Measurements from ENCODE around the gene AGK.

The AGK gene

GRCh38 chr7:141587304-141587703 is 36.1 kb downstream of the AGK start:
- Mint-ChIP-seq H3K27ac (peak overlapping the region; percentile 98), H3K9me3 (peaks cover 22% of the 10 kb centered on the region), H3K4me3 (peak overlapping the region; percentile 70), H3K4me1 (peaks cover 84% of the 10 kb centered on the region), H3K36me3 (ENCODE audit: low read depth) (peaks cover 77% of the 10 kb centered on the region), H3K27me3 (peaks cover 1% of the 10 kb centered on the region)
- ATAC-seq (no peak), DNase-seq (no peak)

- Mint-ChIP-seq H3K27ac (peak overlapping the region; percentile 36), H3K9me3 (peaks cover 5% of the 10 kb centered on the region), H3K27me3 (peaks cover 1% of the 10 kb centered on the region), H3K4me1 (peaks cover 83% of the 10 kb centered on the region), H3K36me3 (ENCODE audit: low read depth) (peaks cover 72% of the 10 kb centered on the region), H3K4me3 (no peak overlapping the region)
- ATAC-seq: no peak
- no peak for DNase-seq
These were observed 37.7 kb downstream of the AGK start for GRCh38 chr7:141588912-141589311.

- no peak for ATAC-seq
- peaks cover 67% of the 10 kb centered on the region for H3K36me3 Mint-ChIP-seq (ENCODE audit: low read depth)
- H3K4me1 Mint-ChIP-seq: peaks cover 74% of the 10 kb centered on the region
- H3K27ac Mint-ChIP-seq: no peak overlapping the region
- no peak overlapping the region for H3K4me3 Mint-ChIP-seq
- peaks cover 1% of the 10 kb centered on the region for H3K27me3 Mint-ChIP-seq
- no peak for DNase-seq
- H3K9me3 Mint-ChIP-seq: peaks cover 4% of the 10 kb centered on the region
These were observed 38.9 kb downstream of the AGK start for GRCh38 chr7:141590071-141590470.

DNA sequence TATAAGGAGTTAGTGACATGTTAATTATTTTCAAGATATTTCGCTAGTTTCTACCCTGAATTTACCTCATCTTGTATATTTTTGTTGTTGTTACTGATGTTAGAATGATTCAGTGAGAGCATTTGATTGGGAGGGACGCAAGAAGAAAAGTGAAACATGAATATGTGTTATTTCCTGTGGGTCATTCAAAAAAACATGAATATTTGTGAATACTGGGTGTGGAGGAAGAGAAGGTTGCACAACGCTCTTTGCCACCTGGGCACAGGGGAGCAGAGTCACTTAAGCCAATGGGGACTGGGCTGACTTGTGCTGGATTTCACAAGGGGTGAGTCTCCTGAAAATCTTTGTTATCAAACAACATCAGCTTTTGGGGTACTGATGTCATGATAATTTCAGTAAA is 39.5 kb downstream of the AGK start:
- Mint-ChIP-seq H3K9me3 (peaks cover 4% of the 10 kb centered on the region), H3K4me1 (peaks cover 68% of the 10 kb centered on the region), H3K36me3 (ENCODE audit: low read depth) (peaks cover 64% of the 10 kb centered on the region), H3K27me3 (peaks cover 1% of the 10 kb centered on the region), H3K4me3 (no peak overlapping the region), H3K27ac (no peak overlapping the region)
- ATAC-seq: no peak
- DNase-seq: no peak

GRCh38 chr7:141593134-141593533 is 41.9 kb downstream of the AGK start:
- H3K27ac Mint-ChIP-seq: peak overlapping the region; percentile 43
- DNase-seq (no peak), ATAC-seq (peak; percentile 78)
- peaks cover 4% of the 10 kb centered on the region for H3K9me3 Mint-ChIP-seq
- peaks cover 60% of the 10 kb centered on the region for H3K36me3 Mint-ChIP-seq (ENCODE audit: low read depth)
- peaks cover 49% of the 10 kb centered on the region for H3K4me1 Mint-ChIP-seq
- no peaks in the 10 kb centered on the region for H3K27me3 Mint-ChIP-seq
- no peak overlapping the region for H3K4me3 Mint-ChIP-seq

DNA sequence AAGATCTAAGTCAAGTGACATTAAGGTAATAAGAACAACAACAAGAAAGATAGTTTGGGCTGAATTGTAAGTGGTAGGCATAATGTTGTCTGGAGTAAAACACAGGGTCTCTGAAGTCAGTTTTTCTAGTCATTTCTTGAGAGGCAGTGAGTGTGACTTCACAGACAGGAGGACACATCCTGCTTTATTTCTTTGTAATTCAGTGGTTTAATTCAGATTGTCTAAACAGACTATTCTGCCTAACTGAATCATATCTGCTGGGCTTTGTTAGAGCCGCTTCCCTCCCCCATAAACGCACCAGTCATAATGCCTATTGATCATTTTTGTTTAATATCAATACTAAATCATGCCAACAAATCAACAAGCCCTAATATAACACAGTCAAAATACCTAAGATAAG is 46.8 kb downstream of the AGK start:
- DNase-seq (no peak), ATAC-seq (no peak)
- H3K36me3 Mint-ChIP-seq (ENCODE audit: low read depth): peaks cover 75% of the 10 kb centered on the region
- H3K4me3 Mint-ChIP-seq: no peak overlapping the region
- H3K4me1 Mint-ChIP-seq: peaks cover 16% of the 10 kb centered on the region
- peak overlapping the region; percentile 44 for H3K27ac Mint-ChIP-seq
- no peaks in the 10 kb centered on the region for H3K27me3 Mint-ChIP-seq
- no peaks in the 10 kb centered on the region for H3K9me3 Mint-ChIP-seq

DNA sequence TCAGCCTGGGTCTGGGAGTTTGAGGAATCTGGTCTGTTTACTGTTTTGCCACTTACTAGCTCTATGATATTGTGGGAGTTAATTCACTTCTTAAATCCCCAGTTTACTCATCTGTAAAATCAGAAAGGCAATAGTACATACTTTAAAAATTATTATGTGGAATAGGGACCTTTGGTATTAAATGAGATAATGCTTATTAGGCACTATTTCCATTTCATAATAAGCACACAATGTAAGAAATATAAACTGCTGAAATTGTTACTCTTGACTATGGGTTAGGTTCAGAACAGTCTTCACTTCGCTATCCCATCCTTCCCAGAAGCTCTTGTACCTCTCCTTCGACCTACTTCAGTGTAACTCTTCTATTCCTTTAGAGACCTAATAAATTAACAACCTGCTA is 47.2 kb downstream of the AGK start:
- Mint-ChIP-seq H3K9me3 (no peaks in the 10 kb centered on the region), H3K27ac (no peak overlapping the region)

DNA sequence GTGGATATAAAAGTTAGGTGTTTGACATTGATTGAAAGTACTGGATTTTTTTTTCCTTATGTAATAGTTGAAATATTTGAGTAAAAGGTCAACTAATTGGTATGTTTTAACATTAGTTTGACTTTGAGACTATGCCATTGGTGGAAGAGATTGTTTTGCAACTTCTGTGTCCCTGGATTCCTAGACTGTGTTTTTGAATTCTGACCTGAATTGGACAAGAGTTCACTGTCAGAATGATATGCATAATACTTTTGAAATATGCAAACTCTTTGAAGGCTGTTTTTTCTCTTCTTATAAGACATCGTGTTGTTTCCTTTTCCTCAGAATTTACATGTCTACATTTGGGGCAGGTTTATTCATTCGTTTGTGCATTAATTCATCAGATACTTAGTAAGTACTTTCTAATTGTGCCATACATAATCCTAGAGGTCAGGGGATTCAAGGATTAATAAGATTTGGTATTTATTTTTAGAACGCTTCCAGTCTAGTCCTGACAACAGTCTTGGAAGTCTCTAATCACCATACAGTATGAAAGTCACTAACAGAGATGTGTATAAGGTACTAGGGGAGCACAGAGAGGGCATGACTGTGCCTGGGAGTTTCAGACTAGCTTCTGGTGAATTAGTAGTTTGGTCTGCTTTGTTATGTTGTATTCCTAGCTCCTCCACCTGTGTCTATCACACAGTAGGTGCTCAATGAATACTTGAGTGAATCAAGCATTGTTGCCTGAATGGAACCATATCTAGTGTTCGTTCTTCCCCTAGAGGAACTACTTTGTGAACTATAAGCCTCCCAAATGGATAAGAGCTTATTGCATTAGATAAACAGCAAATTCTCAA is 49.2 kb downstream of the AGK start:
- H3K4me1 Mint-ChIP-seq: peaks cover 4% of the 10 kb centered on the region
- H3K27ac Mint-ChIP-seq: no peak overlapping the region
- H3K4me3 Mint-ChIP-seq: no peak overlapping the region
- no peak for ATAC-seq
- no peaks in the 10 kb centered on the region for H3K27me3 Mint-ChIP-seq
- H3K36me3 Mint-ChIP-seq (ENCODE audit: low read depth): peaks cover 72% of the 10 kb centered on the region
- H3K9me3 Mint-ChIP-seq: no peaks in the 10 kb centered on the region
- no peak for DNase-seq

More for the DNA sequence above, 47.2 kb downstream of the AGK start:
- Mint-ChIP-seq H3K4me1 (peaks cover 12% of the 10 kb centered on the region), H3K4me3 (no peak overlapping the region), H3K36me3 (ENCODE audit: low read depth) (peaks cover 75% of the 10 kb centered on the region), H3K27me3 (no peaks in the 10 kb centered on the region)
- ATAC-seq: no peak
- no peak for DNase-seq

DNA sequence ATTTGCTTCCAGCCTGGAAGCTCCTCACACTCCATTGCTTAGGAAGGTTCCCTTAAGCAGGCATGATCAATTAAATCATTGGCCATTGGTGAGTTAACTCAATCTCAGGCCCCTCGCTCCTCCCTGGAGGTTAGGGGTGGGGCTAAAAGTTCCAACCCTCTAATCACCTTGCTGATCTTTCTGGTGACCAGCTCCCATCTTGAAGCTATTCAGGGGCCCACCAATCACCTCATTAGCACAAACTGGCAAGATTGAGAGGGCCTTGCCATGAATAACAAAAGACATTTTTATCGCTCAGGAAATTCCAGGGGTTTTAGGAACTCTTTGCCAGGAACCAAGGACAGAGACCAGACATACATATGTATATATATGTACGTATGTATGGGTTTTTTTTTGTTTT is 58.4 kb downstream of the AGK start:
- H3K9me3 Mint-ChIP-seq: no peaks in the 10 kb centered on the region
- no peak overlapping the region for H3K27ac Mint-ChIP-seq
- DNase-seq (no peak), ATAC-seq (no peak)
- H3K4me1 Mint-ChIP-seq: no peaks in the 10 kb centered on the region
- no peak overlapping the region for H3K4me3 Mint-ChIP-seq
- H3K36me3 Mint-ChIP-seq (ENCODE audit: low read depth): peaks cover 68% of the 10 kb centered on the region
- H3K27me3 Mint-ChIP-seq: no peaks in the 10 kb centered on the region

GRCh38 chr7:141610671-141611070 is 59.5 kb downstream of the AGK start:
- no peak overlapping the region for H3K27ac Mint-ChIP-seq
- no peak overlapping the region for H3K4me3 Mint-ChIP-seq
- H3K36me3 Mint-ChIP-seq (ENCODE audit: low read depth): peaks cover 67% of the 10 kb centered on the region
- H3K27me3 Mint-ChIP-seq: no peaks in the 10 kb centered on the region
- ATAC-seq (no peak), DNase-seq (no peak)
- no peaks in the 10 kb centered on the region for H3K9me3 Mint-ChIP-seq
- H3K4me1 Mint-ChIP-seq: no peaks in the 10 kb centered on the region

DNA sequence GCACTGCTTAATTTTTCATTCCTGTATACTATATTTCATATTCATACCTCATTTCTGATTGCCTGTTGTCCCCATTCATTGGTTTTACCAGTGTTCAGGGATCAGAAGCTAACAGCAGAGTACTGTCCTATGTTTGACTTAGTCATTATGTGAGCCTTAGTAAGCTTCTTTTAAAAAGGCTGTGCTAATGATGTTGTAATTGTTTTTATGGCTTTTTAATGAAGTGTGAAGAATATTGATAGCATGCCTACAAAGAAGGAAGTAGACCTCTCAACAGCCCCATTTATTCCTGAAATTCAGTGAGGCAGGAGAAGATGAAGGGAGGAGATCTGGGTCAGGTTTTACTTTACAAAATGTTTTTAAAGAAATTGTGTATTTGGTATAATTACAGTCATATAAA is 61.7 kb downstream of the AGK start:
- DNase-seq (no peak), ATAC-seq (no peak)
- no peaks in the 10 kb centered on the region for H3K9me3 Mint-ChIP-seq
- no peaks in the 10 kb centered on the region for H3K27me3 Mint-ChIP-seq
- no peak overlapping the region for H3K4me3 Mint-ChIP-seq
- H3K4me1 Mint-ChIP-seq: no peaks in the 10 kb centered on the region
- peak overlapping the region; percentile 37 for H3K27ac Mint-ChIP-seq
- H3K36me3 Mint-ChIP-seq (ENCODE audit: low read depth): peaks cover 64% of the 10 kb centered on the region

DNA sequence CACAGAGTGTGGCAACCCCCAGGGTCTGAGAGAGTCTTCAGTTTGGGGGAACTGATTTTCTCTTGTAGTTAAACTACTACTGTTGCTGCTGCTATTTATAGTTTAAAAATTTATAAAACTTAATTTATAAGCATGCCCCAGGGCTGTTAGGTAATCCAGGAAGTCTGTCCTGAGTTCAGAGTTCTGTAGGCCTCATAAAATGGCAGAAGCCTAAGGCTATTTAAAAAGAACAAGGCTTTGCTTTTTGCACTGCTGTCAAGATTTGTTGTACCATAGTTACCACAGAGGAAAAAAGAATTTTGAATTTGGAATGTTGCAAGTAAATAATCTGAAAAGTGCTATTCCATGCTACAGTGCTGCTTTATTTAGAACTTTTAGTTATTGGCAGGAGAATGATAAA is 66.1 kb downstream of the AGK start:
- Mint-ChIP-seq H3K9me3 (no peaks in the 10 kb centered on the region), H3K4me1 (peaks cover 2% of the 10 kb centered on the region), H3K4me3 (no peak overlapping the region), H3K27ac (no peak overlapping the region), H3K36me3 (ENCODE audit: low read depth) (peaks cover 65% of the 10 kb centered on the region), H3K27me3 (no peaks in the 10 kb centered on the region)
- ATAC-seq (no peak), DNase-seq (no peak)

DNA sequence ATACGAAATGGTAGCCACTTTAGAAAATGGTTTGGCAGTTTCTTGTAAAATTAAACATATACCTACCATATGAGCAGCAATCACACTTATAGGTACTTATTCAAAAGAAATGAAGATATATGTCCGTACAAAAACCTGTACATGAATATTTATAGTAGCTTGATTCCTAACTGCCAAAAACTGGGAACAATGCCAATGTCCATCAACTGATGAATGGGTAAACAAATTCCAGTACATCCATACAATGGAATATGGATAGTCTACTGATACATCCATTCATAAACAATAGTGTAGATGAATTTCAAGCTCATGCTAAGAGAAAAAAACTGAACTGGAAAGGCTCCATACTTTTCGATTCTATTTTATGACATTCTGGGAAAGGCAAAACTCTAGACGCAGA is 68.5 kb downstream of the AGK start:
- H3K36me3 Mint-ChIP-seq (ENCODE audit: low read depth): peaks cover 73% of the 10 kb centered on the region
- H3K27ac Mint-ChIP-seq: no peak overlapping the region
- no peaks in the 10 kb centered on the region for H3K9me3 Mint-ChIP-seq
- no peak overlapping the region for H3K4me3 Mint-ChIP-seq
- peaks cover 2% of the 10 kb centered on the region for H3K4me1 Mint-ChIP-seq
- no peaks in the 10 kb centered on the region for H3K27me3 Mint-ChIP-seq
- DNase-seq: no peak
- no peak for ATAC-seq

- Mint-ChIP-seq H3K27me3 (no peaks in the 10 kb centered on the region), H3K4me1 (peaks cover 2% of the 10 kb centered on the region), H3K27ac (no peak overlapping the region), H3K4me3 (no peak overlapping the region), H3K9me3 (no peaks in the 10 kb centered on the region), H3K36me3 (ENCODE audit: low read depth) (peaks cover 76% of the 10 kb centered on the region)
- ATAC-seq: no peak
- DNase-seq: no peak
These were observed 73.6 kb downstream of the AGK start for GRCh38 chr7:141624763-141625162.

DNA sequence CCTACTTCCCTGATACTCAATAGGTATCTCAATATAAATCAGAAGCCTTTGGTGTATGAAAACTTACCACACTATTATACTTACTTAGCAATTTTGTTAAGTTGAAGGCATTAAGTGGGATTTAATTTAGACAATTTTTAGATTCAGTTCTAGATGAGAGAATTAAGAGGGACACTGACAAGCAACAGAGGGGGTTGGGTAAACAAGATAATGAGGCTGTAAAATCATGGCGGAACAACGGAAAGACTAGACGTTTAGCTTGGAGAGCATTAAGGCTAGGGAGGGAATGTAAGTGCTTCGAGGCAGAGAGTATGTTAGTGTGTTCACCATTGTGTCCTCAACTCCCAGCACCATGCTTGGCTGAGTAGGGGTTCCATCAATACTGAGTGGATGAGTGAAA is 79.4 kb downstream of the AGK start:
- H3K4me3 Mint-ChIP-seq: no peak overlapping the region
- no peaks in the 10 kb centered on the region for H3K27me3 Mint-ChIP-seq
- ATAC-seq (no peak), DNase-seq (no peak)
- H3K4me1 Mint-ChIP-seq: no peaks in the 10 kb centered on the region
- no peaks in the 10 kb centered on the region for H3K9me3 Mint-ChIP-seq
- H3K36me3 Mint-ChIP-seq (ENCODE audit: low read depth): peaks cover 62% of the 10 kb centered on the region
- no peak overlapping the region for H3K27ac Mint-ChIP-seq

- Mint-ChIP-seq H3K4me1 (no peaks in the 10 kb centered on the region), H3K27ac (no peak overlapping the region), H3K4me3 (no peak overlapping the region), H3K27me3 (no peaks in the 10 kb centered on the region), H3K36me3 (ENCODE audit: low read depth) (peaks cover 65% of the 10 kb centered on the region), H3K9me3 (no peaks in the 10 kb centered on the region)
- ATAC-seq (no peak), DNase-seq (no peak)
These were observed 80.3 kb downstream of the AGK start for GRCh38 chr7:141631525-141631924.
